IMR-90 (cell line): ENCODE results near the gene SLC17A5. TPM values are rescaled to one million over a fixed set of nuclear protein-coding genes. Genes with fewer than 3 reads are reported as not detected.

ENCODE experiments used
- ATAC-seq: fragments of 200-7000 bp; cut with Tn5 transposase; 2 replicates; pipeline ENCODE4 v1.9.1; 2020; ENCODE audit warnings: low read depth, mild to moderate bottlenecking, moderate library complexity
- BruUV-seq: library from RNA; stranded (reverse); fragments of 400-500 nt; replicated peaks from 2 replicates; lab custom pipeline; 2021; lab: Mats Ljungman, UMichigan
- CTCF ChIA-PET: fragments of 300-600 bp; formaldehyde crosslinking; extraction: SDS; loops from one replicate; lab custom pipeline; 2021; ENCODE audit warnings: antibody characterized with exemption; lab: Yijun Ruan, JAX
- POLR2A ChIA-PET: fragments of 300-600 bp; sonication (Branson Sonifier 250); formaldehyde crosslinking; loops from one replicate; lab custom pipeline; 2022; ENCODE audit warnings: antibody characterized with exemption; ENCODE audit not compliant: unreplicated experiment; lab: Charles Lee
- DNase-seq: peaks from one replicate; pipeline ENCODE4 v3.0.0; 2013
- H2AFZ ChIP-seq: replicated peaks from 2 replicates; pipeline ENCODE3; 2013; ENCODE audit warnings: low read length, mild to moderate bottlenecking; ENCODE audit not compliant: poor library complexity
- H2AK5ac ChIP-seq: 2 replicates; pipeline ENCODE4 v1.6.1; 2013; ENCODE audit warnings: low read depth, low read length, inconsistent platforms
- H2AK9ac ChIP-seq: replicated peaks from 2 replicates; pipeline ENCODE3; 2013; ENCODE audit warnings: mild to moderate bottlenecking, low read depth, low read length, moderate library complexity; ENCODE audit not compliant: poor library complexity
- H2BK120ac ChIP-seq: 2 replicates; pipeline ENCODE4 v1.6.1; 2013; ENCODE audit warnings: low read depth, low read length, inconsistent platforms
- H2BK15ac ChIP-seq: 3 replicates; pipeline ENCODE4 v1.6.1; 2013; ENCODE audit warnings: low read depth, low read length, inconsistent platforms
- H2BK20ac ChIP-seq: 2 replicates; pipeline ENCODE4 v1.6.1; 2013; ENCODE audit warnings: low read depth, mild to moderate bottlenecking, inconsistent platforms, low read length, moderate library complexity
- H2BK5ac ChIP-seq: 2 replicates; pipeline ENCODE4 v1.6.1; 2013; ENCODE audit warnings: mild to moderate bottlenecking, low read depth, low read length, inconsistent platforms; ENCODE audit not compliant: poor library complexity, severe bottlenecking
- H3K14ac ChIP-seq: replicated peaks from 2 replicates; pipeline ENCODE4 v1.6.1; 2013; ENCODE audit warnings: low read depth, low read length, inconsistent platforms
- H3K18ac ChIP-seq: 2 replicates; pipeline ENCODE4 v1.6.1; 2013; ENCODE audit warnings: low read depth, low read length, control low read depth
- H3K23ac ChIP-seq: 2 replicates; pipeline ENCODE4 v1.6.1; 2013; ENCODE audit warnings: low read depth, low read length, inconsistent platforms
- H3K27ac ChIP-seq: 2 replicates; pipeline ENCODE4 v1.5.1; 2013; ENCODE audit warnings: mild to moderate bottlenecking, control low read depth, low read length; ENCODE audit not compliant: insufficient read depth
- H3K27me3 ChIP-seq: 2 replicates; pipeline ENCODE4 v1.6.1; 2013; ENCODE audit warnings: low read length; ENCODE audit not compliant: control insufficient read depth, insufficient read depth
- H3K36me3 ChIP-seq: 2 replicates; pipeline ENCODE4 v1.6.1; 2013; ENCODE audit warnings: low read length, mixed read lengths; ENCODE audit not compliant: control insufficient read depth, insufficient read depth
- H3K4ac ChIP-seq: 2 replicates; pipeline ENCODE4 v1.6.1; 2013; ENCODE audit warnings: low read depth, low read length, inconsistent platforms
- H3K4me1 ChIP-seq: 2 replicates; pipeline ENCODE4 v1.6.1; 2013; ENCODE audit warnings: low read length, mixed read lengths; ENCODE audit not compliant: control insufficient read depth, insufficient read depth
- H3K4me2 ChIP-seq: 2 replicates; pipeline ENCODE4 v1.6.1; 2013; ENCODE audit warnings: low read depth, mild to moderate bottlenecking, control low read depth, low read length, moderate library complexity
- H3K4me3 ChIP-seq: 2 replicates; pipeline ENCODE4 v1.5.1; 2013; ENCODE audit warnings: low read depth, mild to moderate bottlenecking, control low read depth, low read length, moderate library complexity; ENCODE audit not compliant: insufficient read depth
- H3K56ac ChIP-seq: 2 replicates; pipeline ENCODE4 v1.6.1; 2013; ENCODE audit warnings: low read length, inconsistent platforms; ENCODE audit not compliant: insufficient read depth; ENCODE audit errors: extremely low read depth
- H3K79me1 ChIP-seq, 2 experiments: 2 replicates each; pipeline ENCODE4 v1.6.1; 2013; ENCODE audit warnings: low read length in 2 of 2, inconsistent platforms in 1 of 2, low read depth in 1 of 2
- H3K9ac ChIP-seq: 2 replicates; pipeline ENCODE4 v1.6.1; 2013; ENCODE audit warnings: low read depth, low read length, control low read depth
- H3K9me1 ChIP-seq: 2 replicates; pipeline ENCODE4 v1.6.1; 2013; ENCODE audit warnings: low read length, inconsistent platforms; ENCODE audit not compliant: insufficient read depth
- H3K9me3 ChIP-seq: 2 replicates; pipeline ENCODE4 v1.6.1; 2013; ENCODE audit warnings: low read length; ENCODE audit not compliant: control insufficient read depth, insufficient read depth
- H4K20me1 ChIP-seq: 2 replicates; pipeline ENCODE4 v1.6.1; 2013; ENCODE audit warnings: low read length, inconsistent platforms; ENCODE audit not compliant: insufficient read depth
- H4K5ac ChIP-seq: 2 replicates; pipeline ENCODE4 v1.6.1; 2013; ENCODE audit warnings: mild to moderate bottlenecking, low read depth, low read length, control low read depth
- H4K8ac ChIP-seq, 2 experiments: 2 replicates each; pipeline ENCODE4 v1.6.1; 2013; ENCODE audit warnings: low read depth in 2 of 2, low read length in 2 of 2, control low read depth in 1 of 2, inconsistent platforms in 1 of 2
- H4K91ac ChIP-seq: 2 replicates; pipeline ENCODE4 v1.6.1; 2013; ENCODE audit warnings: low read depth, low read length, inconsistent platforms; ENCODE audit not compliant: insufficient read depth
- CEBPB ChIP-seq: IDR thresholded peaks from 2 replicates; pipeline ENCODE4 v1.6.1; 2012; ENCODE audit warnings: low read depth, low read length, improper control_type of control experiment
- MAFK ChIP-seq: IDR thresholded peaks from 2 replicates; pipeline ENCODE4 v1.6.1; 2012; ENCODE audit warnings: low read depth, low read length, improper control_type of control experiment
- WGBS, 2 experiments: methylation state at CpG; one replicate each; pipeline versions ENCODE4 v1.1.5 to v1.1.7; 2013; ENCODE audit warnings: missing lambda C conversion rate in 2 of 2; ENCODE audit not compliant: insufficient read length in 1 of 2; ENCODE audit errors: extremely low coverage in 2 of 2; 5-methylcytosine and 5-hydroxymethylcytosine counted together
- dilution Hi-C: fragments of 300-500 bp; cut with HindIII; formaldehyde crosslinking; loops from one replicate; pipeline ENCODE4 v1.14.3; 2018; ENCODE audit warnings: low sequenced_read_pairs; ENCODE audit not compliant: unreplicated experiment
- in situ Hi-C: fragments of 300-500 bp; cut with MboI; formaldehyde crosslinking; loops from 3 replicates; pipeline ENCODE4 v1.14.3; 2019; ENCODE audit warnings: low sequenced_read_pairs, inconsistent platforms, mixed read lengths
- intact Hi-C: fragments of 100-400 bp; cut with micrococcal nuclease; formaldehyde crosslinking; loops from 2 replicates; pipeline ENCODE4 v1.10.0; 2022
- polyA plus RNA-seq, 3 experiments: library from polyadenylated mRNA; depleted of rRNA; stranded (reverse); fragments of >200 nt; gene quantifications; 2 replicates each; pipeline ENCODE4 v1.2.3, GENCODE V29; 2012; ENCODE audit warnings: low replicate concordance in 1 of 3
- total RNA-seq: library from RNA; depleted of rRNA; stranded (reverse); fragments of >200 nt; gene quantifications from 2 replicates; pipeline ENCODE4 v1.2.3, GENCODE V29; 2012

Gene SLC17A5
- total and polyA plus RNA-seq, 2 of the 4 experiments (the other 2 are of a cell fraction): 20.8 to 27.2 TPM

DNA sequence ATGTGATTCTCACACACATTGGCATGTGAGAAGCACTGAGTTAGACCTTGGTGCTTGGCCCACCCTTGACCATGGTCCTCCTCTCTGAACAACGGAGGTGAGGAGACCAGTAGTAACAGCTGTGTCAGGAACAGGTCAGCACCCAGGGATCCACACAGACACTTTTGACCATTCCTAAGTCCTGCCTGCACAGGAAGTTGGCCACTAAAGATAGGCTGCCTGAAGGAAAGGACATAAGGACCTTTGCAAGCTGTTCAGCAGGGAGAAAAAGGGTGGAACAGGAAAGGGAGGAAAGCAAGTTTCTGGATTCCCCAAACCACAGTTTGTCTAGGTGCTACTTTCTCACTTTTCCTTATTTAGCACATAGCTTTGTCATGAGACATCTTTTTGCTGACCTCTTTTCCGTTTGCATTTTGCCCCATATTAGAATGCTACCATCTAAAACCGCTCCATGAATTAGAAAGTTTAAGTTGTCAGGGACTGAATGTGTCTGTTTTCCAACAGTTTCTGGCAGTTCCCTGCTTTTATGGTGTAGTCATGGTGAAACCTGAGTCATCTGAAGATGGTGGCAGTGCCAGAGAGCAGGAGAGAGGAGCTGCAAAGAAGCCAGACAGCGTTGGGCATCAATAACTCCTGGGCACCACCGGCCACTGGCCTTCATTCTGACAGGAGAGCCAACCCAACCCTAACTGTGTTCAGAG lies 41.1 kb upstream of the SLC17A5 start:
- Histone ChIP-seq H2AK9ac (peak overlapping the region; percentile 75), H4K20me1 (no peaks in the 10 kb centered on the region), H4K8ac (peak overlapping the region; percentile 62 to 83), H2BK120ac (peak overlapping the region; percentile 79), H3K18ac (peak overlapping the region; percentile 71; the same call in 1 of the 2 replicates), H3K9me3 (no peaks in the 10 kb centered on the region), H3K4ac (peak overlapping the region; percentile 71), H3K4me2 (peak overlapping the region; percentile 11), H3K9ac (no peak overlapping the region; the same call in 1 of the 2 replicates), H2AFZ (peak overlapping the region; percentile 86), H2BK15ac (peak overlapping the region; percentile 81; the same call in 1 of the 3 replicates), H3K4me3 (no peak overlapping the region), H3K23ac (peak overlapping the region; percentile 66), H3K27me3 (no peaks in the 10 kb centered on the region), H3K27ac (peak overlapping the region; percentile 12; the same call in 1 of the 2 replicates), H3K79me1 (peaks cover 15 to 33% of the 10 kb centered on the region in 2 experiments), H4K91ac (peak overlapping the region; percentile 74), H2BK20ac (peak overlapping the region; percentile 78), H3K14ac (peak overlapping the region; percentile 85), H2BK5ac (peak overlapping the region; percentile 79), H4K5ac (peak overlapping the region; percentile 82), H3K4me1 (peaks cover 6% of the 10 kb centered on the region), H3K36me3 (no peaks in the 10 kb centered on the region), H2AK5ac (peak overlapping the region; percentile 90), H3K56ac (0 out of 2 replicates have a peak overlapping the region, but pooled peaks have one; percentile 26), H3K9me1 (peaks cover 10% of the 10 kb centered on the region)
- no CpG with 5 or more reads among the region's 5 CpGs for WGBS, 2 experiments
- TF ChIP-seq MAFK: 0 out of 2 replicates have a peak, but pooled peaks have one; percentile 2
- no peak for TF ChIP-seq CEBPB
- in situ Hi-C loops (no loop called here), intact Hi-C loops (no loop called here), dilution Hi-C loops (no loop called here)
- peak; percentile 61 for DNase-seq
- ChIA-PET POLR2A (no interaction called here), CTCF (interaction anchor here (0.7 to 1.0 kb wide), 2 partner anchors 28 to 193 kb away, joined by 3 to 5 read pairs; no protein-coding TSS in a partner anchor)
- no TSS peak for BruUV-seq
- peak; percentile 28 for ATAC-seq
